Astrocyte (in vitro differentiated cells and primary cell): ENCODE results near the gene SH3GLB2.

ENCODE experiments used
- EZH2 ChIP-seq: IDR thresholded peaks from 2 replicates; pipeline ENCODE4 v1.6.1; 2012; ENCODE audit warnings: mild to moderate bottlenecking, low read length, inconsistent platforms; ENCODE audit not compliant: insufficient read depth
- TF ChIP-seq, protein P1 (sequence below): IDR thresholded peaks from 2 replicates; pipeline ENCODE4 v1.5.1; 2011; ENCODE audit warnings: low read depth, mild to moderate bottlenecking, inconsistent platforms, low read length, moderate library complexity; ENCODE audit not compliant: insufficient read depth

DNA sequence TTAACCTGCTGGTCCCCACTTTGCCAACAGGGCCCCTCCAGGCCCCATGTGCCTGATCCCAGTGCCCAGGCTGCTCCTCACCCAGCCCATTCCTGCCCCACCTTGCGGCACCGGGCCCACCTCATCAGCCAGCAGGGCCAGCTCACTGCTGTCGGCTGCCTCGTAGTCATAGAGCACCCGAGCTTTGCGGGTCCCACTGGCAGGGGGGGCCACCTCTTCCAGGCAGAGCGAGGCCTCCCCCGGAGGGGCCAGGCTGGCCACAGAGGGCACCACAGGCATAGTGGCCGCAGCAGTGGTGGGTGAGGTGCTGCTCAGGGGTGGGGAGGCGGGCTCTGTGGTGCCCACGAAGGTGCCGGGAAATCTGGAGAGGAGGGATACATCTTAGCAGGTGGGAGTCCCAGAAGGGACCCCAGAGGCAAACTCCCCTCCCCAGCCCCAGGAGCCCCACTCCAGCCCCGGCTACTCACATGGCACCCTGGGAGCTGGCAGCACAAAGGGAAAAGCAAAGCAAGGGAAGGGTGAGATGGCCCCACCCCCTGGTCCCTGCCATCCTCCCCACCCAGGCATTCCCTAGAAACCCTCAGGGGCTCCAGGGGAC, 19.0 kb downstream of the SH3GLB2 start:
- TF ChIP-seq, protein P1, sequence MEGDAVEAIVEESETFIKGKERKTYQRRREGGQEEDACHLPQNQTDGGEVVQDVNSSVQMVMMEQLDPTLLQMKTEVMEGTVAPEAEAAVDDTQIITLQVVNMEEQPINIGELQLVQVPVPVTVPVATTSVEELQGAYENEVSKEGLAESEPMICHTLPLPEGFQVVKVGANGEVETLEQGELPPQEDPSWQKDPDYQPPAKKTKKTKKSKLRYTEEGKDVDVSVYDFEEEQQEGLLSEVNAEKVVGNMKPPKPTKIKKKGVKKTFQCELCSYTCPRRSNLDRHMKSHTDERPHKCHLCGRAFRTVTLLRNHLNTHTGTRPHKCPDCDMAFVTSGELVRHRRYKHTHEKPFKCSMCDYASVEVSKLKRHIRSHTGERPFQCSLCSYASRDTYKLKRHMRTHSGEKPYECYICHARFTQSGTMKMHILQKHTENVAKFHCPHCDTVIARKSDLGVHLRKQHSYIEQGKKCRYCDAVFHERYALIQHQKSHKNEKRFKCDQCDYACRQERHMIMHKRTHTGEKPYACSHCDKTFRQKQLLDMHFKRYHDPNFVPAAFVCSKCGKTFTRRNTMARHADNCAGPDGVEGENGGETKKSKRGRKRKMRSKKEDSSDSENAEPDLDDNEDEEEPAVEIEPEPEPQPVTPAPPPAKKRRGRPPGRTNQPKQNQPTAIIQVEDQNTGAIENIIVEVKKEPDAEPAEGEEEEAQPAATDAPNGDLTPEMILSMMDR: no peak
- TF ChIP-seq EZH2: no peak
